HepG2 (cell line): Measurements from ENCODE around the gene PTPRD. TPM values are rescaled to one million over a fixed set of nuclear protein-coding genes. Genes with fewer than 3 reads are reported as not detected.

ENCODE experiments used
- ATAC-seq: fragments of 200-7000 bp; cut with Tn5 transposase; 3 replicates; pipeline ENCODE4 v1.9.1; 2020; ENCODE audit warnings: mild to moderate bottlenecking, moderate library complexity
- BruUV-seq: library from RNA; stranded (reverse); fragments of 400-500 nt; replicated peaks from 2 replicates; lab custom pipeline; 2021; lab: Mats Ljungman, UMichigan
- CTCF ChIA-PET: fragments of 300-600 bp; formaldehyde crosslinking; extraction: SDS; loops from one replicate; lab custom pipeline; 2021; ENCODE audit warnings: low total read pairs, inconsistent platforms, low intra/inter-chr PET ratio; lab: Yijun Ruan, JAX
- POLR2A ChIA-PET: fragments of 350-600 bp; sonication (Branson Sonifier 250); formaldehyde crosslinking; loops from one replicate; lab custom pipeline; 2020; ENCODE audit warnings: antibody characterized with exemption, inconsistent platforms; lab: Yijun Ruan, JAX
- DNase-seq: peaks from one replicate; pipeline ENCODE4 v3.0.0-alpha.2; 2015; ENCODE audit warnings: low spot score
- FAIRE-seq: peaks from 3 replicates; lab custom pipeline; 2011; peaks lifted over from hg19 to GRCh38; lab: Jason Lieb, UNC
- H2AFZ ChIP-seq: one replicate; pipeline ENCODE4 v1.6.1; 2011; ENCODE audit warnings: low read length, inconsistent platforms
- H3K27ac ChIP-seq: fragments of 300-600 bp; 3 replicates; pipeline ENCODE4 v1.8.0; 2011; ENCODE audit warnings: mixed run types, mild to moderate bottlenecking, mixed read lengths, low read length, inconsistent platforms; ENCODE audit not compliant: insufficient read depth; ENCODE audit errors: extremely low read length
- H3K27me3 ChIP-seq, 2 experiments: fragments of 200-600 bp in 1 of 2; 2 replicates in 1 of 2; 3 replicates in 1 of 2; pipeline versions ENCODE4 v1.6.0 to v1.8.0; 2011; ENCODE audit warnings: low read length in 2 of 2, mild to moderate bottlenecking in 2 of 2, moderate library complexity in 2 of 2, inconsistent platforms in 1 of 2; ENCODE audit not compliant: insufficient read depth in 2 of 2, control insufficient read depth in 1 of 2
- H3K36me3 ChIP-seq, 2 experiments: fragments of 200-600 bp in 1 of 2; replicated peaks in 1 of 2; 2 replicates in 1 of 2; 3 replicates in 1 of 2; pipeline versions ENCODE4 v1.5.1 to v1.8.0; 2011; ENCODE audit warnings: low read length in 2 of 2, inconsistent platforms in 1 of 2; ENCODE audit not compliant: insufficient read depth in 2 of 2, control insufficient read depth in 1 of 2
- H3K4me1 ChIP-seq: 2 replicates; pipeline ENCODE4 v1.5.1; 2012; ENCODE audit warnings: low read length, inconsistent platforms; ENCODE audit not compliant: insufficient read depth
- H3K4me2 ChIP-seq: 2 replicates; pipeline ENCODE4 v1.6.0; 2011; ENCODE audit warnings: low read depth, low read length, inconsistent platforms
- H3K4me3 ChIP-seq, 3 experiments: fragments of 200-600 bp in 1 of 3; sonication (generic), shearing (Covaris generic) in 1 of 3; replicated peaks in 1 of 3; 2 replicates each; pipeline ENCODE4 v1.5.1; 2011 to 2016; ENCODE audit warnings: low read length in 3 of 3, inconsistent platforms in 2 of 3, low read depth in 2 of 3, mild to moderate bottlenecking in 2 of 3, control low read depth in 1 of 3, mixed read lengths in 1 of 3; ENCODE audit not compliant: insufficient read depth in 1 of 3
- H3K79me2 ChIP-seq: one replicate; pipeline ENCODE4 v1.6.1; 2011; ENCODE audit warnings: low read length, inconsistent platforms; ENCODE audit not compliant: insufficient read depth
- H3K9ac ChIP-seq: 2 replicates; pipeline ENCODE4 v1.6.0; 2011; ENCODE audit warnings: mild to moderate bottlenecking, low read depth, low read length, inconsistent platforms; ENCODE audit not compliant: insufficient read depth
- H3K9me3 ChIP-seq: 2 replicates; pipeline ENCODE4 v1.5.1; 2012; ENCODE audit warnings: mild to moderate bottlenecking, low read length
- H4K20me1 ChIP-seq: 2 replicates; pipeline ENCODE4 v1.6.0; 2011; ENCODE audit warnings: inconsistent platforms, mild to moderate bottlenecking, low read length, moderate library complexity; ENCODE audit not compliant: insufficient read depth
- FOXM1 ChIP-seq: sonication (generic); formaldehyde crosslinking; IDR thresholded peaks from 2 replicates; pipeline ENCODE4 v1.5.0; 2020; ENCODE audit warnings: missing genetic modification reagents
- MAFK ChIP-seq, 2 experiments: IDR thresholded peaks in 1 of 2; conservative IDR thresholded peaks in 1 of 2; 2 replicates each; pipeline ENCODE4 v1.6.1; 2011; ENCODE audit warnings: improper control_type of control experiment in 2 of 2, low read length in 2 of 2
- SATB2 ChIP-seq: sonication (generic); formaldehyde crosslinking; IDR thresholded peaks from 2 replicates; pipeline ENCODE4 v1.5.0; 2020; ENCODE audit warnings: missing genetic modification reagents
- SP5 ChIP-seq: IDR thresholded peaks from 2 replicates; pipeline ENCODE4 v1.6.1; 2016; ENCODE audit warnings: low read depth, borderline replicate concordance
- THAP9 ChIP-seq: sonication (generic); formaldehyde crosslinking; IDR thresholded peaks from 2 replicates; pipeline ENCODE4; 2020; ENCODE audit warnings: missing genetic modification reagents, mild to moderate bottlenecking, borderline replicate concordance
- ZBTB46 ChIP-seq: sonication (generic); formaldehyde crosslinking; IDR thresholded peaks from 2 replicates; pipeline ENCODE4 v1.4.0; 2020; ENCODE audit warnings: mild to moderate bottlenecking, missing genetic modification reagents, borderline replicate concordance
- ZBTB49 ChIP-seq: sonication (generic); formaldehyde crosslinking; IDR thresholded peaks from 2 replicates; pipeline ENCODE4 v1.4.0; 2020; ENCODE audit warnings: missing genetic modification reagents, borderline replicate concordance
- ZFX ChIP-seq: sonication (generic); formaldehyde crosslinking; IDR thresholded peaks from 2 replicates; pipeline ENCODE4 v1.4.0; 2020; ENCODE audit warnings: mild to moderate bottlenecking, low read depth, missing genetic modification reagents, moderate library complexity
- ZNF468 ChIP-seq: sonication (generic); formaldehyde crosslinking; IDR thresholded peaks from 2 replicates; pipeline ENCODE4 v1.8.0; 2022; ENCODE audit warnings: mild to moderate bottlenecking, moderate library complexity, missing genetic modification reagents
- ZNF589 ChIP-seq: sonication (generic); formaldehyde crosslinking; conservative IDR thresholded peaks from 2 replicates; pipeline ENCODE4 v1.8.0; 2022; ENCODE audit warnings: mild to moderate bottlenecking, moderate library complexity, missing genetic modification reagents
- WGBS: methylation state at CpG from one replicate; pipeline ENCODE4 v1.1.6; 2017; ENCODE audit warnings: low lambda C conversion rate; 5-methylcytosine and 5-hydroxymethylcytosine counted together
- in situ Hi-C: cut with HindIII; loops from 2 replicates; pipeline ENCODE4 v1.10.0; 2017; ENCODE audit warnings: low pct_unique_long_range_greater_than_20kb; ENCODE audit not compliant: extremely low pct_ligation_motif_present
- intact Hi-C: fragments of 100-400 bp; cut with micrococcal nuclease; formaldehyde crosslinking; loops from one replicate; pipeline ENCODE4 v1.10.0; 2022; ENCODE audit not compliant: unreplicated experiment
- polyA plus RNA-seq, 8 experiments: library from polyadenylated mRNA; depleted of rRNA in 3 of 8; stranded (reverse) in 7 of 8; unstranded in 1 of 8; fragments of >200 nt; fragmentation: Illumina TruSeq in 4 of 8; extraction: Trizol in 4 of 8; gene quantifications; 2 replicates each; pipeline versions ENCODE4 v1.2.1 to v1.2.3, GENCODE V29; 2011 to 2016; ENCODE audit warnings: low read depth in 4 of 8, missing spikeins in 1 of 8, mixed read lengths in 1 of 8; ENCODE audit not compliant: insufficient read depth in 1 of 8
- total RNA-seq, 5 experiments: library from RNA; depleted of rRNA; stranded (reverse); fragments of >200 nt; fragmentation: Illumina TruSeq; extraction: Trizol; gene quantifications; 2 replicates each; pipeline ENCODE4 v1.2.3, GENCODE V29; 2016; ENCODE audit warnings: low read depth in 1 of 5

PTPRD gene
- total and polyA plus RNA-seq, 2 of the 13 experiments (the other 11 are each of a cell fraction or from before 2014, with no cell fraction given): 0.05 TPM; not detected in 1

- no peak for TF ChIP-seq THAP9 (CRISPR knock-in tag)
These were observed 2047.8 kb downstream of the PTPRD start (continued) for GRCh38 chr9:8564960-8565359.

GRCh38 chr9:8560560-8561525, 2052.0 kb downstream of the PTPRD start:
- Histone ChIP-seq H3K4me2 (no peak overlapping the region), H3K36me3 (no peaks in the 10 kb centered on the region), H3K4me1 (no peaks in the 10 kb centered on the region), H3K4me3 (no peak overlapping the region), H3K79me2 (no peaks in the 10 kb centered on the region), H3K9me3 (peaks cover 3% of the 10 kb centered on the region; the same call in 1 of the 2 replicates), H4K20me1 (no peaks in the 10 kb centered on the region), H3K27ac (no peak overlapping the region), H2AFZ (no peak overlapping the region), H3K9ac (no peak overlapping the region), H3K27me3 (no peaks in the 10 kb centered on the region)
- 2% methylated on average over 6 of the region's 6 CpGs for WGBS
- no peak for TF ChIP-seq MAFK (conservative IDR thresholded peaks at IDR 0.05 in 1 of 2, IDR thresholded peaks at IDR 0.05 in 1 of 2; ENCODE audit: low read length in 2 of 2)
- no peak for TF ChIP-seq ZBTB46
- TF ChIP-seq FOXM1 (CRISPR knock-in tag): no peak
- no peak for TF ChIP-seq ZNF468 (CRISPR knock-in tag)
- TF ChIP-seq SATB2 (CRISPR knock-in tag): no peak
- no peak for TF ChIP-seq SP5 (CRISPR knock-in tag)
- no peak for TF ChIP-seq ZBTB49 (CRISPR knock-in tag)
- no peak for TF ChIP-seq ZFX (CRISPR knock-in tag)
- TF ChIP-seq ZNF589 (CRISPR knock-in tag): no peak
- intact Hi-C loops: no loop called here
- in situ Hi-C loops: no loop called here
- ChIA-PET POLR2A (no interaction called here), CTCF (no interaction called here)
- ATAC-seq: no peak
- FAIRE-seq: no peak
- no peak for DNase-seq
- BruUV-seq: no TSS peak
